ENCODE measurements around the gene IP6K1.

DNA sequence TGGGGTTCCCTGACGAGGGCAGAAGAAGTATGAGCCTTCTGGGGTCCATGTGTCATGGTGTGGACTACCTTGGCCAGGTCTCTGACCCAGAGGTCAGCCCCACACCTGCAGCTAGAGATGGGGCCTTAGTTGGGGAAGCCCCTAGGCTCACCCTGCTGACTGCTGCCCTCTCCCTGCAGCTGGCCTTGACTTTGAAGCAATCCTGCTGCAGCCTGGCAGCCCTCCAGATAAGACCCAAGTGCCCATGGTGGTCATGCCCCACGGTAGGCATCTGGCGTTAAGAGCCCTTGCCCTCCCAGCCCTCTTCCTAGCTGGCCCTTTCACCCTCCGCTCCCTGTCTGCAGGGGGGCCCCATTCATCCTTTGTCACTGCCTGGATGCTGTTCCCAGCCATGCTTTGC is 104.8 kb downstream of the IP6K1 start:
- TF ChIP-seq, protein P1, sequence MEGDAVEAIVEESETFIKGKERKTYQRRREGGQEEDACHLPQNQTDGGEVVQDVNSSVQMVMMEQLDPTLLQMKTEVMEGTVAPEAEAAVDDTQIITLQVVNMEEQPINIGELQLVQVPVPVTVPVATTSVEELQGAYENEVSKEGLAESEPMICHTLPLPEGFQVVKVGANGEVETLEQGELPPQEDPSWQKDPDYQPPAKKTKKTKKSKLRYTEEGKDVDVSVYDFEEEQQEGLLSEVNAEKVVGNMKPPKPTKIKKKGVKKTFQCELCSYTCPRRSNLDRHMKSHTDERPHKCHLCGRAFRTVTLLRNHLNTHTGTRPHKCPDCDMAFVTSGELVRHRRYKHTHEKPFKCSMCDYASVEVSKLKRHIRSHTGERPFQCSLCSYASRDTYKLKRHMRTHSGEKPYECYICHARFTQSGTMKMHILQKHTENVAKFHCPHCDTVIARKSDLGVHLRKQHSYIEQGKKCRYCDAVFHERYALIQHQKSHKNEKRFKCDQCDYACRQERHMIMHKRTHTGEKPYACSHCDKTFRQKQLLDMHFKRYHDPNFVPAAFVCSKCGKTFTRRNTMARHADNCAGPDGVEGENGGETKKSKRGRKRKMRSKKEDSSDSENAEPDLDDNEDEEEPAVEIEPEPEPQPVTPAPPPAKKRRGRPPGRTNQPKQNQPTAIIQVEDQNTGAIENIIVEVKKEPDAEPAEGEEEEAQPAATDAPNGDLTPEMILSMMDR (IDR thresholded peaks at IDR 0.05) = no peak
- no peak for TF ChIP-seq POLR2A (IDR thresholded peaks at IDR 0.05)
